Stimulated activated naive CD8-positive, alpha-beta T cell treated with anti-CD3 and anti-CD28 coated beads, Interleukin-15, amount 100 ng/mL, for 72 hours (primary cell): ENCODE data around the gene MGLL.
A peak's percentile ranks its signal among the peaks of the same experiment; 100 is the strongest.

Source experiments
- ATAC-seq: fragments of 150-1000 bp; cut with Tn5 transposase; 2 replicates; pipeline ENCODE4 v1.10.0; 2021; ENCODE audit warnings: mild to moderate bottlenecking, moderate library complexity
- DNase-seq, 2 donors: peaks; one replicate each; pipeline ENCODE4 v3.0.0; 2021 to 2022
- H3K27ac Mint-ChIP-seq, 2 donors: one replicate each; pipeline ENCODE4 v1.8.0; 2022; ENCODE audit warnings: mild to moderate bottlenecking in 2 of 2, mixed read lengths in 2 of 2, moderate library complexity in 2 of 2
- H3K27me3 Mint-ChIP-seq: one replicate; pipeline ENCODE4 v1.8.0; 2022; ENCODE audit warnings: mixed read lengths
- H3K4me1 Mint-ChIP-seq: one replicate; pipeline ENCODE4 v1.8.0; 2022; ENCODE audit warnings: mild to moderate bottlenecking, mixed read lengths
- H3K4me3 Mint-ChIP-seq, 2 donors: one replicate each; pipeline ENCODE4 v1.8.0; 2022; ENCODE audit warnings: mild to moderate bottlenecking in 2 of 2, mixed read lengths in 2 of 2, moderate library complexity in 1 of 2
- H3K9me3 Mint-ChIP-seq, 2 donors: one replicate each; pipeline ENCODE4 v1.8.0; 2022; ENCODE audit warnings: mixed read lengths in 2 of 2

The MGLL gene

GRCh38 chr3:127847236-127847720 is 25.0 kb upstream of the MGLL start:
- no peak overlapping the region for H3K27ac Mint-ChIP-seq
- H3K9me3 Mint-ChIP-seq: no peaks in the 10 kb centered on the region
- DNase-seq: no peak
- no peak overlapping the region for H3K4me3 Mint-ChIP-seq
- H3K4me1 Mint-ChIP-seq: no peaks in the 10 kb centered on the region
- H3K27me3 Mint-ChIP-seq: peaks cover 17% of the 10 kb centered on the region
- ATAC-seq: no peak

DNA sequence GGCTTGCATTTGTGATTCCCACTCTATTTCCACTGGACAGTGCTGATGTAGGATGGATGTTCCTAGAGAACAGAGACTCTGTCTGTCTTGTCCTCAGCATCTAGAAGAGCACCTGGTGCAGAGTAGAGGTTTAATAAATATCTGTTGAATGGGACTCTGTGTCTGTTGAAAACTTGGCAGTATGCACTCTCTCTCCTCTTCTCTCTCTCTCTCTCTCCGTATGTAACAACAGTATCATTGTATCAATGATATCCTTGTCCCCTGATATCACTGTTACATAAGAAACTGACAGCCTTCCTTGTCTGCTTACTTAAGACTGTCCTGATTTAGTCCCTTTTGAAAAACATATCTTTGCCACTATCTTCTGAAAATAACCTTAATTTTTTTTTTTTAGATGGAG is 24.3 kb upstream of the MGLL start:
- Mint-ChIP-seq H3K4me1 (no peaks in the 10 kb centered on the region), H3K4me3 (no peak overlapping the region), H3K27me3 (peaks cover 17% of the 10 kb centered on the region), H3K27ac (no peak overlapping the region), H3K9me3 (no peaks in the 10 kb centered on the region)
- ATAC-seq (no peak), DNase-seq (no peak)

- Mint-ChIP-seq H3K4me1 (no peaks in the 10 kb centered on the region), H3K4me3 (no peak overlapping the region), H3K27me3 (peaks cover 18% of the 10 kb centered on the region), H3K27ac (no peak overlapping the region), H3K9me3 (no peaks in the 10 kb centered on the region)
- ATAC-seq (no peak), DNase-seq (no peak)
These were observed 22.1 kb upstream of the MGLL start for GRCh38 chr3:127844326-127844942.

DNA sequence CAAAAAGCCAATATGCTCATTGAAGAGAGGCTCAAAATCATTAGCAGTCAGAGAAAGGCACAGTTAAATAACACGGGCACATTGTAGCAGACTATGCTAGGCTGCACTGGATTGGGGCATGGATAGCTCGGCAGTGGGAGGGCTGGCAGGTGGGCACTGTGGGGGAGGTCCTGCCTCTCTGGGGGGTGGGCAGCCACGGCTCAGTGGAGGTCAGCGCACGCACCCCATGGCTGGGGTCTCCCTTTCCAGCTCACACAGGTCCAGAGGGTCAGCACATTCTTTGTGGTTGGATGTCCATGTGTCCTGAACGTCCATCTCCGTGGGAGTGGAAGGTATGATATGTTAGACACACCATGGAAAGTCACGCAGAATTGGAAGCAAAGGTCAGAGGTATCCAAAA is 18.4 kb upstream of the MGLL start:
- ATAC-seq (no peak), DNase-seq (no peak)
- H3K9me3 Mint-ChIP-seq: no peaks in the 10 kb centered on the region
- peaks cover 9% of the 10 kb centered on the region for H3K27me3 Mint-ChIP-seq
- peaks cover 7% of the 10 kb centered on the region for H3K4me1 Mint-ChIP-seq
- no peak overlapping the region for H3K27ac Mint-ChIP-seq
- H3K4me3 Mint-ChIP-seq: no peak overlapping the region

DNA sequence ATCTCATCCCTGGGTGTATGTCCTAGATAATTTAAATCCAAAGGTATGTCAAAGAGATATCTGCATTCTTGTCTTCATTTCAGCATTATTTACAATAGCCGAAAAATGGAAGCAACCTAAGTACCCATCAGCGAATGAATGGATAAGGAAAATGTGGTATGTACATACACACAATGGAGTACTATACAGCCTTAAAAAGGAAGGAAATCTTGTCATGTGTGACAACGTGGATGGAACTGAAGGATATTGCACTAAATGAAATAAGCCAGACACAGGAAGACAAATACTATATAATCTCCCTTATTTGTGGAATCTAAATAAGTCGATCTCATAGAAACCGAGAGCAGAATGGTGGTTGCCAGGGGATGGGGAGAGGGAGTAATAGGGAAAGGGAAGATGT is 16.8 kb upstream of the MGLL start:
- H3K27me3 Mint-ChIP-seq: peaks cover 9% of the 10 kb centered on the region

DNA sequence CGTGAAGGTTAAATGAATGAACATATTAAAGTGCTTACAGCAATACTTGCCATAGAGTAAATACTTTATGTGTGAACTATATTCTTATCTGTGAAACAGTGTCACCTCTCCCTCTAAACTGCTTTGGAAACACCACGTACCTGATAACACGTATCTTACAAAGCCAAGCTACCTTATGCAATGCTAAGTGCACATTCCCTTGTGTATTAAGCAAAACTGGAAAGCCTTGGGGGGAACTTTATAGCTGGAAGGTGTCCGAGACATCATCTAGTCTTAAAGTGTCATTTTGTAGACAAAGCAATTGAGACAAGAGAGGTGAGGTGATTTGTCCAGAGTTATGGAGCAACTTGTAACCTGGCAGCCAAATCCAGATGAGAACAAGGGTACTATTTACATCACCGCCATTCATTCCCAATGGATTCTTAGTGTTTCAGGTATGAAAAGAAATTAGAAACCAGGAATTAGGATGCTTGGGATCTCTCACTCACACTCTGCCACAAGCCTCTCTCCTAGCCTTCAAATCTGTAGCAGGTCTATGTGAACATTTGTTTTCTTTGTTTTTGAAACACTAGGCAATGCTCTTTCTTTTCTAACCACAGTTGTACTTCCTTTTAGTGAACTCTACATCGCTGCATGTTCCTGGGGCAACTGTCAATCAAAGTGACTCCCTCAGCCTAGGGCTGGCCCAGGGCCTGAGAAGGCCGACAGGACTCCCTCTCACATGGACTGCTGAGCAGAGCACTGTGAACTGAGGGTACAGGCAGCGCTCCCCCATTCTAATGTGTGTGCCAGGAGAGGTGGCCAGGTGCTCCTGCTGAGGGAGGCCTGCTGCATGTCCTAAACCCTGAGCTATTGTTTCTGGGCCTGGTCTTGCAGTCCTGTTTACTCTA is 13.9 kb upstream of the MGLL start:
- ATAC-seq (no peak), DNase-seq (no peak)
- Mint-ChIP-seq H3K27ac (no peak overlapping the region), H3K4me1 (peaks cover 7% of the 10 kb centered on the region), H3K4me3 (no peak overlapping the region), H3K9me3 (no peaks in the 10 kb centered on the region), H3K27me3 (peaks cover 20% of the 10 kb centered on the region)

More for the DNA sequence above, 16.8 kb upstream of the MGLL start:
- DNase-seq: no peak
- Mint-ChIP-seq H3K9me3 (no peaks in the 10 kb centered on the region), H3K4me3 (no peak overlapping the region), H3K4me1 (peaks cover 7% of the 10 kb centered on the region), H3K27ac (no peak overlapping the region)
- no peak for ATAC-seq

DNA sequence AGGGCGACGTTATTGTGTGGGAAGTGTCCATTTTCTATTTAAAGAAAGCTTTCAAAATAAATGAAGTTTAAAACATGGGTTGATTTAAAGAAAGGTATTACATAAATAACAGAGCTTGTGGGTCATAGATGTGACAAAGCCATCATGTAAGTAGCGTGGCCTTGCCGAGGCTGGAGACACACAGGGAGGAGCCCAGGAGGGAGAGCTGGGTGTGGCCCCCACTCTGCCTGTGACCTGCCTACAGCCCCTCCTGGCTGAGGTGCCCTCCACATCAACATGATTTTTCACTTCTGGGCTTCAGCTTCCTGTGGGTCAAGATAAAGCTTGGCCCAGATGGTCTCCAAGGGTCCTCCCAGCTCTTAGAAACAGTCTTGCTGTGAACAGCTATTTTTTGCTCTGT is 12.5 kb upstream of the MGLL start:
- Mint-ChIP-seq H3K4me1 (peaks cover 7% of the 10 kb centered on the region), H3K27me3 (peaks cover 28% of the 10 kb centered on the region), H3K27ac (no peak overlapping the region), H3K4me3 (no peak overlapping the region), H3K9me3 (peaks cover 7 to 11% of the 10 kb centered on the region in 2 donors)
- ATAC-seq (no peak), DNase-seq (no peak)

DNA sequence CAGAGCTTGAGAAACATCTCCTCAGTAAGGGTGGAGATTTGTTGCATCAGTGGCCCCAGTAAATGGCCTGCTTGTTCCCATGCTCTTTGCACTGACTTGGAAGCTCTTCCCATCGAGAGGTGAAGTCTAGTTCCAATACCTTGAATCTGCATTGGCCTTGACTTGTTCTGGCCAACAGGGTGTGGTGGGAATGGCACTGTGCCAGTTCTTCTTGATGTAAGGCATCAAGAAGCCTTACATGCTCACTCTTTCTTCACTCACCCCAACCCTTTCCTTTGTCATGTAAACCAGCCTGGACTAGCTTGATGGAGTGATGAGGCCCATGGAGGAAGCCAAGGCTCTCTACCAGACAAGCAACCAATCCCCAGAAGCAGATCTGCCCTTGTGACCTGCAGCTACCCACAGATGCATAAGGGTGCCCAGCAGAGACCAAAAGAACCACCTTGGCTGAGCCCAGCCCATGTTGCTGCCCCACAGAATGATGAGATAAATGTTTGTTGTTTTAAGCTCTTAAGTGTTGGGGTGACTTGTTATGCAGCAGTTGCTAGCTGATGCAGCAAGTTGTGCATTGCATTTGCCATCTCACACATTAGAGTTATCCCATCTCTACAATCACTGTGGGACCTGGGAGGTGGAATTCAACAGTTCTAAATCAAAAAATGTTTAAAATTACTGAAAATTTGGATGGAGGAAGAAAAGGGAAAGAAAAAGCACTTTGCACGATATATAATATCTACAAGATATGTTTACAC is 11.1 kb upstream of the MGLL start:
- H3K9me3 Mint-ChIP-seq: peaks cover 13 to 17% of the 10 kb centered on the region in 2 donors
- H3K27ac Mint-ChIP-seq: no peak overlapping the region
- ATAC-seq (no peak), DNase-seq (no peak)
- peaks cover 7% of the 10 kb centered on the region for H3K4me1 Mint-ChIP-seq
- H3K4me3 Mint-ChIP-seq: no peak overlapping the region
- H3K27me3 Mint-ChIP-seq: peaks cover 19% of the 10 kb centered on the region

DNA sequence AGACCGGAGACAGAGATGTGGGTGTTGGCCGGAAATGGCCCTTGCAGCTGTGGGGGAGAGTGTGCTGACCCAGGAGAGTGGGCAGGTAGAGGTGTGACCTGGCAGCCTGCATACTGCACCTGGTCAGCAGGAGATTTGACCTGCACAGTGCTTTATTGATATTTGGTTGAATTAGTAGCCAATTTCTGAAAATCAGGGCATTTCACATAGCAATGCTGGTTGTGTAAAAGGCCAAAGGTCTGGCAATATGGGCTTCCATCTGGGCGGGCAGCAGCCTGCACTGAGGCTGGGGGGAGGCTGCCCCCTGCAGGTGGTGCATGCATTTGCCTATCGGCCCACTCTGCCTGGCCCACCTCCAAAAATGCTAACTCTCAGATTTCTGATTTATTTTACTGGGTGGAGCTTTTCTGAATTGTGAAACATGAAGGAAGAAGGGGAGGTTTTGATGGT is 9.4 kb upstream of the MGLL start:
- Mint-ChIP-seq H3K4me1 (peaks cover 7% of the 10 kb centered on the region), H3K27ac (no peak overlapping the region), H3K4me3 (no peak overlapping the region), H3K9me3 (peaks cover 20 to 27% of the 10 kb centered on the region in 2 donors), H3K27me3 (peaks cover 20% of the 10 kb centered on the region)
- DNase-seq: peak; percentile 39 to 42
- ATAC-seq: peak; percentile 62

DNA sequence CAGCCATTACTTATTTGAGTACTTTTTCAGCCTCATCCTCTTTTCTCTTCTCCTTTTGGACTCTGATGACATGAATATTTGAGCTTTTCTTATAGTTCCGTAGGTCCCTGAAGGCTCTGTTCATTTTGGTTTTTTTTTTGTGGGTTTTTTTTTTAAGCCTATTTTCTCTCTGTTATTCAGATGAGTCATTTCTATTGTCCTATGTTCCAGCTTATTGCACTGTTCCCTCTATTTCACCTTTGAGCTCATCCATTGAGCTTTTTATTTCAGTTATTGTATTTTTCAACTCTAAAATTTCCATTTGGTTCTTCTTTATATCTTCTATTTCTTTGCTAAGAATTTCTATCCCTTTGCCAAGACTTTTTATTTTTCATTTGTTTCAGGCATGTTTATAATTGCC is 7.2 kb upstream of the MGLL start:
- peaks cover 24 to 34% of the 10 kb centered on the region in 2 donors for H3K9me3 Mint-ChIP-seq
- DNase-seq (no peak), ATAC-seq (no peak)
- H3K27ac Mint-ChIP-seq: no peak overlapping the region
- H3K4me3 Mint-ChIP-seq: no peak overlapping the region
- H3K4me1 Mint-ChIP-seq: no peaks in the 10 kb centered on the region
- peaks cover 40% of the 10 kb centered on the region for H3K27me3 Mint-ChIP-seq

GRCh38 chr3:127827808-127828207 is 5.5 kb upstream of the MGLL start:
- no peak overlapping the region for H3K27ac Mint-ChIP-seq
- peaks cover 58% of the 10 kb centered on the region for H3K27me3 Mint-ChIP-seq

DNA sequence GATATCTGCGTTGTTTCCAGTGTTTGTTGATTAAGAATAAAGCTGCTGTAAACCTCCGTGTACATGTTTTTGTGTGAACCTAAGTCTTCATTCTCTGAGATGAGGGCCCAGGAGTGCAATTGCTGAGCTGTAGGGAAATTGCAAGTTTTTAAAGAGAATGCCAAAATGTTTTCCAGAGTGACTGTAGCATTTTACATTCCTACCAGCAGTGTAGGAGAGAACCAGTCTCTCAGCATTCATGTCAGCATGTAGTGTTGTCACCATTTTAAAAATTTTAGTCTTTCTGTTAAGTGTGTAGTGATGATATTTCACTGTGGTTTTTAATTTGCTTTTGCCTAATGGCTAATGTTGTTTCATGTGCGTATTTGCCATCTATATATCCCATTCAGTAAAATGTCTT is 3.4 kb upstream of the MGLL start:
- no peak for ATAC-seq
- Mint-ChIP-seq H3K4me3 (no peak overlapping the region), H3K9me3 (peaks cover 24 to 33% of the 10 kb centered on the region in 2 donors), H3K27me3 (peaks cover 66% of the 10 kb centered on the region), H3K4me1 (peaks cover 12% of the 10 kb centered on the region), H3K27ac (no peak overlapping the region)
- no peak for DNase-seq

More at GRCh38 chr3:127827808-127828207, 5.5 kb upstream of the MGLL start:
- no peak for DNase-seq
- peaks cover 7% of the 10 kb centered on the region for H3K4me1 Mint-ChIP-seq
- no peak overlapping the region for H3K4me3 Mint-ChIP-seq
- ATAC-seq: no peak
- peaks cover 24 to 34% of the 10 kb centered on the region in 2 donors for H3K9me3 Mint-ChIP-seq

DNA sequence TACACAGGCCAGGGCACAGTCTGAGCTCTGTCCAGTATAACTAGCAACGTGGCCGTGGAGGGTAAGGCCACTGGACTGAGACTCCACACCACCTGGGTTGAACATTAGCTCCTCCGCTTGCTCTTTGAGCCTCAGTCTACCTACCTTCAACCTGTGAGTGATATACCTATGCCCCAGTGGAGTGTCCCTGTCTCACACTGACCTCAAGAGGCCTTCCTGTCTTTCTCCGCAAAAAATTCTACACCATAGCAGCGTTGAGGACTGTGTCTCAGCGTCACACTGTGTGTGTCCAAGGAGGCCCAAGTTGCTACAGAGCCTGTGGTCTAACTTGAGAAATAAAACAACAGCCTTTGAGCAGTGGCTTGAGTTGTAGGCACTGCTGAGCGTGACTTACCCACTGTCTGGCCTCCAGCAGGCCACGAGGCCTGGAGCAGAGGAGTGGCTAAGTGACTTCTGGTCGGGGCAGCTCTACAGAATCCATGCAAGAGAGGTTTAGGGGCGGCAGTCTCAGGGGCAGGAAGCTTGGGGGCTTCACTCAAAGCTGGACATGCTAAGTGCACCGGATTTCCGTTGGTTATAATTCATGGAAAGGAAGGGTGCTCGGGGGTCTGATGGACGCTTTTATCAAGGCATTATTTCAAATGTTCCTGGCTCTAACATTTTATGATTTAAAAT is 2.0 kb upstream of the MGLL start:
- Mint-ChIP-seq H3K4me1 (peaks cover 12% of the 10 kb centered on the region), H3K4me3 (no peak overlapping the region)

DNA sequence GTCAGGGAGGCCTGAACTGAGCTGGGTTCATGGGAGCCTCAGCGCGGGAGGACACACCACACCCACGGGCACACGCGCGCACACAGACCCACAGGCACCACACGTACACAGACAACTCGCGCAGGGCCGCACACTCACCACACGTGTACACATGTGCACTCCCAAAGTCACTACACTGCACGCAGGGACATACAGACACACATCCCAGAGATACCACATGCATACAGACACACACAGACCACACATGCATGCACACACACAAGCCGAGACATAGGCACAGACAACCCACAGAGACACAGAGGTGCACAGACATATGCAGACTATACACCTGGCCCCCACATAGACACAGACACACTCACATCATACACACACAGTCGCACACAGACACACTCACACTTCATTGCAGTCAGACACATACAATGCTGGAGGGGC is 1.1 kb upstream of the MGLL start:
- Mint-ChIP-seq H3K4me3 (peak overlapping the region; percentile 31 to 66), H3K27ac (no peak overlapping the region), H3K9me3 (peaks cover 12 to 16% of the 10 kb centered on the region in 2 donors), H3K27me3 (peaks cover 70% of the 10 kb centered on the region), H3K4me1 (peaks cover 12% of the 10 kb centered on the region)
- DNase-seq (no peak), ATAC-seq (peak; percentile 29)

More for the DNA sequence above, 2.0 kb upstream of the MGLL start:
- ATAC-seq: no peak
- H3K27ac Mint-ChIP-seq: no peak overlapping the region
- H3K27me3 Mint-ChIP-seq: peaks cover 70% of the 10 kb centered on the region
- DNase-seq: no peak
- peaks cover 12 to 18% of the 10 kb centered on the region in 2 donors for H3K9me3 Mint-ChIP-seq
